ENCODE data around the gene BSDC1.

The BSDC1 gene

GRCh38 chr1:32353431-32353830 is 40.8 kb downstream of the BSDC1 start:
- no peak overlapping the region for H3K4me3 ChIP-seq (ENCODE audit: low read length)
- H3K36me3 ChIP-seq (ENCODE audit: insufficient read depth, low read length) = peaks cover 7% of the 10 kb centered on the region
- peaks cover 26% of the 10 kb centered on the region for H3K4me1 ChIP-seq (ENCODE audit: control insufficient read depth, insufficient read depth, low read length)
- no peak overlapping the region for H3K9ac ChIP-seq (ENCODE audit: low read depth, low read length)
- H3K27me3 ChIP-seq (ENCODE audit: control insufficient read depth, insufficient read depth, low read length) = no peaks in the 10 kb centered on the region
- H3K9me3 ChIP-seq (replicated peaks; ENCODE audit: low read length) = no peaks in the 10 kb centered on the region
- H3K4me2 ChIP-seq (ENCODE audit: low read length) = peak overlapping the region; percentile 99

GRCh38 chr1:32352831-32353383 is 41.3 kb downstream of the BSDC1 start:
- H3K27me3 ChIP-seq (ENCODE audit: control insufficient read depth, insufficient read depth, low read length) = no peaks in the 10 kb centered on the region
- H3K4me3 ChIP-seq (ENCODE audit: low read length) = no peak overlapping the region
- H3K9ac ChIP-seq (ENCODE audit: low read depth, low read length) = no peak overlapping the region
- H3K4me2 ChIP-seq (ENCODE audit: low read length) = peak overlapping the region; percentile 99
- peaks cover 7% of the 10 kb centered on the region for H3K36me3 ChIP-seq (ENCODE audit: insufficient read depth, low read length)
- peaks cover 26% of the 10 kb centered on the region for H3K4me1 ChIP-seq (ENCODE audit: control insufficient read depth, insufficient read depth, low read length)
- no peaks in the 10 kb centered on the region for H3K9me3 ChIP-seq (replicated peaks; ENCODE audit: low read length)

GRCh38 chr1:32352239-32352745 is 41.9 kb downstream of the BSDC1 start:
- Histone ChIP-seq H3K27me3 (ENCODE audit: control insufficient read depth, insufficient read depth, low read length) (no peaks in the 10 kb centered on the region), H3K9ac (ENCODE audit: low read depth, low read length) (peak overlapping the region; percentile 97), H3K4me2 (ENCODE audit: low read length) (peak overlapping the region; percentile 99), H3K36me3 (ENCODE audit: insufficient read depth, low read length) (peaks cover 7% of the 10 kb centered on the region), H3K9me3 (replicated peaks; ENCODE audit: low read length) (no peaks in the 10 kb centered on the region), H3K4me3 (ENCODE audit: low read length) (peak overlapping the region; percentile 93), H3K4me1 (ENCODE audit: control insufficient read depth, insufficient read depth, low read length) (peaks cover 26% of the 10 kb centered on the region)

- H3K4me1 ChIP-seq (ENCODE audit: control insufficient read depth, insufficient read depth, low read length) = peaks cover 26% of the 10 kb centered on the region
- peak overlapping the region; percentile 93 for H3K4me3 ChIP-seq (ENCODE audit: low read length)
- H3K36me3 ChIP-seq (ENCODE audit: insufficient read depth, low read length) = peaks cover 7% of the 10 kb centered on the region
- H3K27me3 ChIP-seq (ENCODE audit: control insufficient read depth, insufficient read depth, low read length) = no peaks in the 10 kb centered on the region
- H3K4me2 ChIP-seq (ENCODE audit: low read length) = peak overlapping the region; percentile 99
- H3K9ac ChIP-seq (ENCODE audit: low read depth, low read length) = peak overlapping the region; percentile 97
- no peaks in the 10 kb centered on the region for H3K9me3 ChIP-seq (replicated peaks; ENCODE audit: low read length)
These were observed 42.6 kb downstream of the BSDC1 start for GRCh38 chr1:32351399-32352238.

- Histone ChIP-seq H3K36me3 (ENCODE audit: insufficient read depth, low read length) (peaks cover 7% of the 10 kb centered on the region), H3K4me1 (ENCODE audit: control insufficient read depth, insufficient read depth, low read length) (peaks cover 26% of the 10 kb centered on the region), H3K9ac (ENCODE audit: low read depth, low read length) (peak overlapping the region; percentile 97), H3K9me3 (replicated peaks; ENCODE audit: low read length) (no peaks in the 10 kb centered on the region), H3K27me3 (ENCODE audit: control insufficient read depth, insufficient read depth, low read length) (no peaks in the 10 kb centered on the region), H3K4me3 (ENCODE audit: low read length) (peak overlapping the region; percentile 93), H3K4me2 (ENCODE audit: low read length) (peak overlapping the region; percentile 99)
These were observed 43.3 kb downstream of the BSDC1 start for GRCh38 chr1:32350785-32351398.

GRCh38 chr1:32349211-32349708 is 45.0 kb downstream of the BSDC1 start:
- Histone ChIP-seq H3K9ac (ENCODE audit: low read depth, low read length) (no peak overlapping the region), H3K9me3 (replicated peaks; ENCODE audit: low read length) (no peaks in the 10 kb centered on the region), H3K4me2 (ENCODE audit: low read length) (no peak overlapping the region), H3K27me3 (ENCODE audit: control insufficient read depth, insufficient read depth, low read length) (no peaks in the 10 kb centered on the region), H3K4me3 (ENCODE audit: low read length) (no peak overlapping the region), H3K4me1 (ENCODE audit: control insufficient read depth, insufficient read depth, low read length) (peaks cover 26% of the 10 kb centered on the region), H3K36me3 (ENCODE audit: insufficient read depth, low read length) (no peaks in the 10 kb centered on the region)

- no peaks in the 10 kb centered on the region for H3K27me3 ChIP-seq (ENCODE audit: control insufficient read depth, insufficient read depth, low read length)
- no peaks in the 10 kb centered on the region for H3K9me3 ChIP-seq (replicated peaks; ENCODE audit: low read length)
- H3K9ac ChIP-seq (ENCODE audit: low read depth, low read length) = no peak overlapping the region
- H3K4me2 ChIP-seq (ENCODE audit: low read length) = no peak overlapping the region
- H3K36me3 ChIP-seq (ENCODE audit: insufficient read depth, low read length) = no peaks in the 10 kb centered on the region
- no peaks in the 10 kb centered on the region for H3K4me1 ChIP-seq (ENCODE audit: control insufficient read depth, insufficient read depth, low read length)
- H3K4me3 ChIP-seq (ENCODE audit: low read length) = no peak overlapping the region
These were observed 47.6 kb downstream of the BSDC1 start for GRCh38 chr1:32346532-32347157.

- H3K9me3 ChIP-seq (replicated peaks; ENCODE audit: low read length) = no peaks in the 10 kb centered on the region
- H3K36me3 ChIP-seq (ENCODE audit: insufficient read depth, low read length) = no peaks in the 10 kb centered on the region
- no peak overlapping the region for H3K4me2 ChIP-seq (ENCODE audit: low read length)
- no peaks in the 10 kb centered on the region for H3K27me3 ChIP-seq (ENCODE audit: control insufficient read depth, insufficient read depth, low read length)
- H3K4me1 ChIP-seq (ENCODE audit: control insufficient read depth, insufficient read depth, low read length) = no peaks in the 10 kb centered on the region
- H3K9ac ChIP-seq (ENCODE audit: low read depth, low read length) = no peak overlapping the region
- no peak overlapping the region for H3K4me3 ChIP-seq (ENCODE audit: low read length)
These were observed 48.9 kb downstream of the BSDC1 start for GRCh38 chr1:32345289-32345827.

- Histone ChIP-seq H3K9me3 (replicated peaks; ENCODE audit: low read length) (no peaks in the 10 kb centered on the region), H3K4me1 (ENCODE audit: control insufficient read depth, insufficient read depth, low read length) (no peaks in the 10 kb centered on the region), H3K9ac (ENCODE audit: low read depth, low read length) (no peak overlapping the region), H3K27me3 (ENCODE audit: control insufficient read depth, insufficient read depth, low read length) (no peaks in the 10 kb centered on the region), H3K4me2 (ENCODE audit: low read length) (no peak overlapping the region), H3K4me3 (ENCODE audit: low read length) (no peak overlapping the region), H3K36me3 (ENCODE audit: insufficient read depth, low read length) (no peaks in the 10 kb centered on the region)
These were observed 51.5 kb downstream of the BSDC1 start for GRCh38 chr1:32342704-32343103.

- H3K4me3 ChIP-seq (ENCODE audit: low read length) = no peak overlapping the region
- H3K9ac ChIP-seq (ENCODE audit: low read depth, low read length) = no peak overlapping the region
- H3K36me3 ChIP-seq (ENCODE audit: insufficient read depth, low read length) = no peaks in the 10 kb centered on the region
- no peaks in the 10 kb centered on the region for H3K4me1 ChIP-seq (ENCODE audit: control insufficient read depth, insufficient read depth, low read length)
- H3K27me3 ChIP-seq (ENCODE audit: control insufficient read depth, insufficient read depth, low read length) = peaks cover 2% of the 10 kb centered on the region
- no peak overlapping the region for H3K4me2 ChIP-seq (ENCODE audit: low read length)
- no peaks in the 10 kb centered on the region for H3K9me3 ChIP-seq (replicated peaks; ENCODE audit: low read length)
These were observed 52.3 kb downstream of the BSDC1 start for GRCh38 chr1:32341971-32342370.

- Histone ChIP-seq H3K4me3 (ENCODE audit: low read length) (no peak overlapping the region), H3K9me3 (replicated peaks; ENCODE audit: low read length) (no peaks in the 10 kb centered on the region), H3K9ac (ENCODE audit: low read depth, low read length) (no peak overlapping the region), H3K27me3 (ENCODE audit: control insufficient read depth, insufficient read depth, low read length) (peaks cover 3% of the 10 kb centered on the region), H3K4me1 (ENCODE audit: control insufficient read depth, insufficient read depth, low read length) (no peaks in the 10 kb centered on the region), H3K4me2 (ENCODE audit: low read length) (no peak overlapping the region), H3K36me3 (ENCODE audit: insufficient read depth, low read length) (no peaks in the 10 kb centered on the region)
These were observed 53.0 kb downstream of the BSDC1 start for GRCh38 chr1:32341186-32341757.

Data from skeletal muscle satellite cell (primary cell).